ENCODE results near the gene HMGXB4. TPM values are rescaled to one million over a fixed set of nuclear protein-coding genes. Genes with fewer than 3 reads are reported as not detected.

The HMGXB4 gene
- total RNA-seq, 1 experiment from 2014 or later: 22.9 TPM

DNA sequence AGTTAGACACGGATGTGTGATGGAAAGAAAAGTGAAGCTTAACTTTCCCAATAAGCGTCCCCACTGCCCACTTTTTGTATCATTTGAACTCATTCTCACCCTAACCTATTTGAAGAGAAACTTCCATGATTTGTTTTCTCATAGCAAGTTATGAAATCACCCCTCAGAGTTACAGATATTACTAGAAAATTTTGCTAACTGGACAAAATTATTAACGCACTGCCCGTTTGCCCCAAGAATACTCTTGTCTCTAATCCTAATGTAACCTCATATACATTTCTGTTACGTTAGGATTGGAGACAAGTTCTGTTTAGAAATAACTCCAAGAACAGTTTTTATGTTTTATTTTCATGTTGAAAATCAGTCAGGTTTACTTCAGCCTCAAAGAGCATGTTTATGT lies 67.9 kb downstream of the HMGXB4 start:
- no peak for DNase-seq (ENCODE audit: extremely low read depth, low read depth)

DNA sequence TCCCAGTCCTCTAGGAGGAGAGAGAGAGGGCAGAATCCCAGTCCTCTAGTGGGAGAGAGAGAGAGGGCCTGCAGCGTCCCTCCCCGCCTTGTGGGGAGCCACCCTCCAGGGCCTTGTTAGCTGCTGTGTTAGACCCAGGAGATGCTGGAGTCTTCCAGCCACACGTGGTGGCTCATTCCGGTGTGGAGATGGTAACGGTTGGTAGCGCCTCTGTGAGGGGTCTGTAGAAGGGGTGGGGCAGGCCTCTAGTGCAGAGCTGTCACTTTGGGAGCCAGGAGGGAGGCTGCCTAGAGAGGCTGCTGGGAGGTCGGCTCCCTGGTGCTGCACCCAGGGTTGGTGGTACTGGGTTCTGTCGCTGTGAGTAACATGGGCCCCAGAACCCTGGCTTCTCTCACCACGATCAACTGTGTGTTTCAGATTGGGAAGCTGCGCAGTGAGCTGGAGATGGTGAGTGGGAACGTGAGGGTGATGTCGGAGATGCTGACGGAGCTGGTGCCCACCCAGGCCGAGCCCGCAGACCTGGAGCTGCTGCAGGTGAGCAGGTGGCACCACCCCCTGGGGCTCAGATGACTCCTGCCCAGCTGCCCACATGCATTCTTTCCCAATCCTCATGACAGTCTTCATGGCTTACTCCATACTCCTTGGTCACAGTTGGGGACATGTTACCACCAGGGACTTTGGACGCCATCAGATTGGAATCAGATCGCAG lies 69.7 kb downstream of the HMGXB4 start:
- no peak for DNase-seq (ENCODE audit: extremely low read depth, low read depth)

DNA sequence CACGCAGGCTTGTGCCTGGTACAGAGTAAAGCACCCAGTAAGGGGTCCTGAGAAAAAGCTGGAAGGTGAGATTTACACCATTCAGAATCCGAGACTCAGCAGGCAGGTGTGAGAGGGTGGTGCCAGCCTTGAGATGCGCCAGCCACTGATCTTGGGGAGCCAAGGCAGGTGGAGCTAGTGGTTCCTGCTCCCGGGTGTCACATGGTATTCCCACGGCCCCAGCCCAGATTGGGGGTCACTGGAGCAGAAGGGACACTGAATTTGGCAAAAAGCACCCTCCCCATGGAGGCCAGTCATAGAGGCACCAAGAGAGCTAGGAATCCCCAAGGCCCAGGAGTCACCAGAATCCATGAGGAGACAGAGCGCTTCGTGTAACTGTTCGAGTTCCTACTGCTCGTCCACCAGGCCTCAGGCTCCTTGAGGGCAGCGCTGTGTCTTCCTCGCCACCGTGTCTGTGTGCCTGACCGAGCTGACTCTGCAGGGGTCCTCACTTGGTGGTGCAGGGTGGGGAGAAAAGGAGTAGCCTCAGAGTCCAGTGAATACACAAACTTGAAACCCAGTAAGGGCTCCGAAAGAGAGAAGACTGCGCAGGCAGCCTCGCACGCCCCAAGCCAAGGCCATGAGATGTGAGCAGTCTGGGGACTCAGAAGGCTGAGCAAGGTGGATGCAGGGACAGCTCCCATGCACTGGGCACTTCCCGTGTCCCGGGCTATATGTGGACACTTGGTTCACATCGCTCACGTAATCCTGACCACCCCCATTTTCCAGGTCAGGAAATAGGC lies 70.6 kb downstream of the HMGXB4 start:
- no peak for DNase-seq (ENCODE audit: extremely low read depth, low read depth)

DNA sequence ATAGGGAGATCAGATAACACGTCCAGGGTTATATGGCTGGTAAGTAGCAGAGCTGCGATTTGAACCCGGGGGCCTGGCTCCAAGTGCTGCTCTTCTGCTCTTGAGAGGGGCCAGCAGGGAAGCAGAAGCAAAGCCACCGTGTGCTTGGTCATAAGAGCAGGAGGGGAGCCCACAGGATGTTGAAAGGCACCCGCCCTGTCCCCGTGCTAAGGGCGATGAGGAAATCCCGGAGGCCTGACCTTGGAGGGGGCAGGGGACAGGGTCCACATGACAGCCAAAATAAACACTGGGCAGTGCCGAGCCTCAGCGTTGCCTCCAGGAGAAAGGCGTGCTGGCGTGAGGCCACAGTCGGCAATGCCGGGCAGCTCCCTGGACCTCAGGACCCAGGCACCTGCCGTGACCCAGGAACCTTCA lies 71.2 kb downstream of the HMGXB4 start:
- DNase-seq (ENCODE audit: extremely low read depth, low read depth): no peak

DNA sequence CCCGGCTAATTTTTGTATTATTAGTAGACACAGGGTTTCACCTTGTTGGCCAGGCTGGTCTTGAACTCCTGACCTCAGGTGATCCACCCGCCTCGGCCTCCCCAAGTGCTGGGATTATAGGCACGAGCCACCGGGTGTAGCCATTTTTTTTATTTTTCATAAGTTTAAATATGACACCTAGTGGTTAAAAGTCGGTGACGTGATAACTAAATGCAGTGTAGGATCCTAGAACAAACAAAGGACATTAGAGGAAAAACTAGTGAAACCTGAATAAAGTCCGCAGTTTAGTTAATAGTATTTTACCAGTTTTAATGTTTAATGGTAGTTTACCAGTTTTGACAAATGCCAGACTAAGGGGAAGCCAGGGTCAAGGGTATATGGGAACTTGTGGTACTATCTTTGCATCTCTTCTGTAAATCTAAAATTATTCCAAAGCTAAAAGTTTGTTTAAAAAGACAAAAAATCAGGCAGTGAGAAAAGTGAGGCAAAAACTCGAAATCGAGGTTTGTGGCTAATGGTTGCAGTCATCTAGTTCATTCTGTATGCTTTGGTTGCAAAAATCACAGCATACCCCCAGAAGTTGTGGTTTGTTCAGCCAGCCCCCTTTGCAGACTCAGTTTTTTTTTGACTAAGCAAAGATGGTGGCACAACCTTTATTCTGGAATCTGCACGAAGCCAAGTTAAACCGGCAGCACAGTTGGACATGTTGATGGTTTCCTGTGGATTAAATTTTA lies 72.0 kb downstream of the HMGXB4 start:
- no peak for DNase-seq (ENCODE audit: extremely low read depth, low read depth)

DNA sequence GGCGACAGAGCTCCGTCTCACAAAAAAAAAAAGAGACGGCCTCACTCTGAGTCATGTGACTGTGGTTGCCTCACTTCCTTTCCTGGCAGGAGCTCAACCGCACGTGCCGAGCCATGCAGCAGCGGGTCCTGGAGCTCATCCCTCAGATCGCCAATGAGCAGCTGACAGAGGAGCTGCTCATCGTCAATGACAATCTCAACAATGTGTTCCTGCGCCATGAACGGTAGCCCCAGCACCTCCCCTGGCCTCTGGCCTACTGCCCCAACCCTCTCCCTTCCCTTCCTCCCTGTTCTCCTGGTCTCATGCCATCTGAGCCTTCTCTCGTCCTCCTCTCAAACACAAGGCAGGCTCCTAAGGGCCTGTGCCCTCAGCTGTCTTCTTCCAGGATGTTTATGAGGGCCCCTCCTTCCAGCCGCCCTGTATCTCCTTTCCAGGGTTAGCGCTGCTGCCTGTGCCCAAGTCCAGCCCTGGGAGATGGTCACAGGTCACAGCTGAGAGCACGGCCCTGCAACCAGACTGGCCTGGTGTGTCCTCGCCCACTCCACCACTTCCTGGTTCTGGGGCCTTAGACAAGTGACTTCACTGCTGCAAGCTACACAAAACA lies 73.1 kb downstream of the HMGXB4 start:
- no peak for DNase-seq (ENCODE audit: extremely low read depth, low read depth)

DNA sequence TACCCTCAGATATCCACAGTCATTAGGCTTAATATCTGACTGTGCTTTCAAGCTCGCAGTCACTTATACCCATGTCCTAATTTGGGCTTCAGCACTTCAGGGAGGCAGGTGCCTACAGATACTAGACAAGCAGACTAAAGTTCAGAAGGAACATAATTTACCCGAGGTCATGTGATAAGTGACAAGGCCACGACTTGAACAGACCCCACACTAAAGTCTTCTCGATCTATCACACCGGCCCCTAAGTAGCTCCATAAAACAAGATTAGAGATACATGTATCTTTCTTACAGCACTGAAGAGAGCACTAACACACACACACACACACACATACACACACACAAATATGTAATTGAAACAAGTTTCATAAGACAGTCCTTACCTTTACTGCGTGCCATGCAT lies 75.0 kb downstream of the HMGXB4 start:
- DNase-seq (ENCODE audit: extremely low read depth, low read depth): no peak

DNA sequence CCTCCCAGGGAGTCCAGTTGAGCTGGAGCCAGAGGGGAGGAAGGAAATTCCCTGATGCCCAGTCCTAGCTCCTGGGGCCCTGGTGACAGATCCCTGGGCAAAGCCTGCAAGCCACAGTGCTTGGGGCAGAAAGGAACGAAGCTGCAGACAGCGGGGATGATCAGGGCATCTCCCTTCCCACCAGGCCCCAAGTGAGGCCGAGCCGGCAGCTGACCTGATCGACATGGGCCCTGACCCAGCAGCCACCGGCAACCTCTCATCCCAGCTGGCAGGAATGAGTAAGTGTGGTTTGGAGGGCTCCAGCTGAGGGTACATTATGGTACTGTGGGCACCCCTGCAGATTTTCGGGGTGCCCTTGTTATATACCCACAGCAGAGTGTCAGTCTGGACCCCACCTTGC lies 75.9 kb downstream of the HMGXB4 start:
- DNase-seq (ENCODE audit: extremely low read depth, low read depth): no peak

DNA sequence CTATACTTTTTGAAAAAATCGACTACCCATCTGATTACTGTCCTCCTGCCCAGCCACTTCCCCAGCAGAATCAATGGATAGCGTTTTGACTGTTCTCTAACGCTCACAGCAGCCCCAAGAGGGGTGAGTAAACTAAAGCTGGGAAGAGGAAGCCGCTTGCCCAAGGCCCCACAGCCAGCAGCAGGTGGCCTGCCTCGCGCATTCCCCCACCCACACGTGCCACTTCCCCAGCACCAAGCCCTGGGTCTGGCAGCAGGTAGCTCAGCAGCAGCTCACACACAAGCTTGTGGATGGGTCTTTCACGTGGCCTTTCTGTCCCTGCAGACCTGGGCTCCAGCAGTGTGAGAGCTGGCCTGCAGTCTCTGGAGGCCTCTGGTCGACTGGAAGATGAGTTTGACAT lies 76.7 kb downstream of the HMGXB4 start:
- no peak for DNase-seq (ENCODE audit: extremely low read depth, low read depth)

DNA sequence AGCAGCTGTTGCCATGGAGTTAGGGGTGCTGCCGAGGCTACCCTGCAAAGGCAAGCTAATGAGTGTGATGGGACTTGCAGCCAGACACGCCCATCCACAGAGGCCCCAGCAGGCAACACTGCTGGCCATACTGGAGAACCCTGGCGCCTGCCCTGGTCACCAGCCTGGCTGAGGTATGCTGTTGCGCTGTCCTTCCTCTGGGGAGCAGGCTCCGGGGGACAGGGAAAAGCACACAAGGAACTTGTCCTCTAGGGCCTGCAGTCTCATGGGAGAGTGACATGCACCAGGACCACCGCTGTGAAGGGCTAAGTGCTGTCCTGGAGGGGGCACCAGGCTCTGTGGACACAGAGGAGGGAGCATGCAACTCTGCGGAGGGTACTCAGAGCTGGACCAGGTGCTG lies 78.2 kb downstream of the HMGXB4 start:
- DNase-seq (ENCODE audit: extremely low read depth, low read depth): no peak

DNA sequence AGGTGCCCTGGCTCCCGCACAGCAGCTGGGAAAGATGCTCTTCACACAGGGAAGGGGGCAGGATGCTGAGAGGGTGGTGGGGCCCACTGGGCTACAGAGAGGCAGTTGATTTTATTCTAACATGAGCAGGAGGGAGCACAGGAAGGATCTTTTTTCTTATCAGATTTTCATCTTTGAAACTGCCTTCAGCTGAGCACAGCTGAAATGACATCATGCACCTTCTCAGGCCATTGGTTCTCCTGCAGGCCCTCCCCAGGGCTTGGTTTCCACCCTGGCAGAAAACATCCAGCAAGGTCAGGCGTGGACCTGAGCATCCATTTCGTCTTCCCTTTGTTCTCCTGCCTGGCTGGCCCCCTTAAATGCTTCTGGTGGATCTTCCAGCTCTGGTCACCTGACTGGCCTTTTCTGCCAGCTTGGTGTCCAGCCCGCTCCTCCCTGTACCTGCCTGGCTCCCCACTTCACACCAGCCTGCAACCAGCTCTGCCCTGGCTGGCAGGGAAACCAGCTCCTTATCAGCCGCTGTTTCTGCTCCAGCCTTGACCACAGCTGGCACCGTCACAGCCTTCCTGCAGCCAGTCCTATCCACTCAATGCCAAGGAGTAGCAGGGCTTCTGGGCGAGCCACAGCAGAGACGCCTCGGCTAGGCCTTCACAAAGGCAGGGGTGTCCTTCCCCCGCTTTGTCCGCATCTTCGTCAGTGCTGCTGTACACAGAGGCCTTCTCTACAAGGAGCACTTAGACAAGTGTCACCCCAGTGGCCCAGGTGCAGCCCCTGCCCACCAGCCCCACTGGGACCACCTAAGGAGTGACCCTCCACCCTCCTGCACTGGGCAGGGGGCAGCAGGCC lies 78.9 kb downstream of the HMGXB4 start:
- DNase-seq (ENCODE audit: extremely low read depth, low read depth): no peak

DNA sequence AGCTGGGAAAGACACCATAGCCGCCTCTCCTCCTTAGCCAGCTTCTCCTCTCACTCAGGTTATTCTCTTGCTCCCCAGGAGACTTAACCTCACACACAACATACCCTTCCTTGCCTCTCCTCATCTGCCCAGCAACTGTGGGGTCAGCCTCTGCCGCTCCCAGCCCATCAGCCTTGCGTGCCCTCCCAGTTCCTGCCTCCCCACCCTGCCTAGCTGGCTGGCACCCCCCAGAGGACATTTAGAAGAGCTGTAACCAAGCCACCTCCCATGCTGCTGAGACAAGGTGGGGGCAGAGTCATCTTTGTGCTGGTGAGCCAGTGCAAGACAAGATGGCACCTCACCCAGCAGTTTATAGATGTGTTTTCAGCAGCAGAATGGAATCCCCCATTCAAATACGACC lies 80.6 kb downstream of the HMGXB4 start:
- no peak for DNase-seq (ENCODE audit: extremely low read depth, low read depth)

DNA sequence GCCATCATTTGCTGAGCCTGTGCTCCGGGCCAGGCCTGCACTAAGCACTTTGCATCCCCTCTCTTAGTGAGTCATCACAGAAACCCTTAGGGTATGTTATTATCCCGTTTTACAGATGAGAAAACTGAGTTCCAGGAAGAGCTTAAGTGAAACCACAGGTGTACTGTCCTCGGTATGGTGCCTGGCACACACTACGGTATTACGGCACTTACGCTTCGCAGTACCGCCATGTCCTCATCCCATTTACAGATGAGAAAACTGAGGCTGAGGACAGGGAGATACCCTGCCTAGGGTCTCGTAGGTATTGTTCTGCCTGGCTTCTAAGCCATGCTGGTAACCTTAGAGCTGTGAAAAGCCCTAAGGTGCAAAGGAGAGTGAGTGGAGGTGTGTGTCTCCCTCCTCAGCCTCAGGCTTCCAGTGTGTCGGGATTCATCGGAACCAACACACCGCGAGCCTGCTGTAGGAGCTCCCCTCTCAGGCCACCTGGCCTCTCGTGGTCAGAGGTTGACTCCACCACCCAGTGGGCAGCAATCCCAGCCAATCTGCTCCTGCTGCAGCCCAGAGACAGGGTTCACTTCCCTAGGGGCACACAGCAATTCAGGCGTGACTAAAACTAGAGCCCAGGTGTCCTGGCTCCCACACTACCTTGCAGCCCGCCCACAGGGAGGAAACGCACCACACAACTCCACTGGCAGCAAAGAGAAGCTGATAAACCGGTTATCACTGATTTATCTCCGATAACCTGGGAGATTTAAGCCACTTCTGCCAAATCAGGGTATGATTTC lies 84.0 kb downstream of the HMGXB4 start:
- no peak for DNase-seq (ENCODE audit: extremely low read depth, low read depth)

DNA sequence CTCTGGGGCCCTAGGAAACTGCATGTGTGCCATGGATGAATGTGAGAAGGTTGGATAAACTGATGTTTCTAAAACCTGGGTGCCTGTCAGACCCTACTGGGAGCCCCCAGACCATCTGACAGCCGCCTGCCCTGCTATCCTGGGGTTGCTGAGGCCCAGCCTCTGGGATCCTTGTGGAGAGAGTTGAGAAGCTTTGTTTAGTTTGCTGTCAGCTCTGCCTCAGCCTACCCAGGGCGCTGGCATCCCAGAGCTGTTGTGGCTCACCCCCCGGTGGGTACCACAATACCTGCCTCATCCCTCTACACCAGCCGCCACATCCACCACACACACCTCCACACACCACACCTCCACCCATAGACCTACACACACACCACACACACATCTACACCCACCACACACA lies 85.1 kb downstream of the HMGXB4 start:
- DNase-seq (ENCODE audit: extremely low read depth, low read depth): no peak

DNA sequence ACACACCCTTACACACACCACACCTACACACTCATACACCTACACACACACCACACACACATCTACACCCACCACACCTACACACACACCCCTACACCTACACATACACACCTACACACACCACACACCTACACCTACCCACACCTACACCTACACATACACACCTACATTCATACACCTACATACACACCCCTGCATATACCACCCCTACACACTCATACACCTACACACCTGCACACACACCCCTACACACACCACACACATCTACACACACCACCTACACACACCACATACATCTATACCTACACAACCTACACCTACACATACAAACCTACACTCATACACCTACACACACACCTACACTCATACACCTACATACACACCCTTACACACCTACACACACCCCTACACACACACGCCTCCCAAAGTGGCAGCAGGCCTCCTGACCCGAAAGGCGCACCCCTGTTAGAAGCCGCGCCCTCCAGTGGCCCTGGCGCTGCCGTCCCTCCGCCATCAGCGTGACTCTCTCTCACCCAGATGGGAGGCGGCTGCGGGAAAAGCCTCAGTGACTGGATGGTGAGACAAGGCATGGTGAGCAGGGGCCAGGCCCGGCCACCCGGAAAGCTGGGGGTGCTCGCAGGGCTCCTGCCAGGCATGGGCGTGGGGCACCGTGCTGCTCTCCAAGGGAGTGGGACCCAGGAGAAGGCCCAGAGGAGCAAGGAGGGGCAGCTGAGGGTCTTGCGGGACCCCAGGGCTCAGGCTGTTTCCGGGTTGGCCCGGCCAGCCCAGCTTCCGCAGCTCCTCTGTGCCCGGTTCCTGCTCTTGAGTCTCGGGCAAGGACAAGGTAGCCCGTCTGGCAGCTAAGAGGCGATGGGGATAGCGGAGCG lies 86.6 kb downstream of the HMGXB4 start:
- DNase-seq (ENCODE audit: extremely low read depth, low read depth): no peak

DNA sequence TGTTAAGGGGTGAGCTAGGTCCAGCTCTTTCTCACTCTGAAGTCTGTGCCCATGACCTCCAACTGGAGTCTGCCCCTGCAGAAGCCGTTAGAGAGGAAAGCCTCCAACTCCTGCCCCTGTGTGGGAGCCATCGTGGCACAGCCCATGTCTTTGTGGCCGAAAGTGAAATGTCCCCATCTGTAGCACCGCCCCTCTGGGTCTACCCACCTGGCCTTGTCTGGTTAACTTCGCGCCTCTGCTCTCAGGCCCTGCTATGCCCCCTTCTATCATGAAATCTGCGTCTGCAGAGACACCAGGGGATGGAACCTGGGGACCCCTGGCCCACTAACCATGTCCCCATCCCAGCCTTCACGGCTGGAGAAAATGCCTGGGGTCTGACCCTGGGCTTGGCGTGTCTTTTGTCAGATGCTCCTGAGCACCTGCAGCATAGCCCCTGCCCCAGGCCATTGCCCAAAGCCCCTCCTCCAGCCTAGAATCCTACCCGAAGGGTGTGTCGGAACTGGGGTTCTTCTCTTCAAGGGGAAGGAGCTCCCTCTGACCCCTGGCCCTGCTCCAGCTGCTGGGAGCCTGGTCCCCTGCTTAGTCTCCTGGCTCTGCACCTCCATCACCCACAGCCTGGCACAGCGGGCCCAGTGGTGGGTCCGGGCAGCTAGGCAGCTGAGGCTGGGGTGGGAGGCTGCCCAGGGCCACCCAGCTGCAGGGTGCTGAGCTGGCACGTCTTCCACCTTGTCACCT lies 87.8 kb downstream of the HMGXB4 start:
- no peak for DNase-seq (ENCODE audit: extremely low read depth, low read depth)

Data from NCI-H460 (cell line).